ENCODE results near the gene MRPL45. TPM values are rescaled to one million over a fixed set of nuclear protein-coding genes. Genes with fewer than 3 reads are reported as not detected.
A peak's percentile ranks its signal among the peaks of the same experiment; 100 is the strongest.

The MRPL45 gene
- polyA plus RNA-seq, 4 donors: 57.6 to 68.1 (median 63.6) TPM

- no peak for DNase-seq (ENCODE audit: low read depth in 4 of 4, low spot score in 2 of 4)
Measured at GRCh38 chr17:38343608-38344419, 46.8 kb downstream of the MRPL45 start, which contains the start of gene GPR179. Gene GPR179 (minus strand): TSS chr17:38343956. CDS start chr17:38343789, 167 bp downstream.

- no peak for DNase-seq (ENCODE audit: low read depth in 4 of 4, low spot score in 2 of 4)
Measured at GRCh38 chr17:38344420-38344745, 47.4 kb downstream of the MRPL45 start.

GRCh38 chr17:38345743-38346142, 48.8 kb downstream of the MRPL45 start:
- DNase-seq (ENCODE audit: low read depth in 4 of 4, low spot score in 2 of 4): no peak

- DNase-seq (ENCODE audit: low read depth in 4 of 4, low spot score in 2 of 4): peak in 3 of 4 donors; percentile 51 to 81 (median 71)
Measured at GRCh38 chr17:38349097-38349730, 52.2 kb downstream of the MRPL45 start.

- DNase-seq (ENCODE audit: low read depth in 4 of 4, low spot score in 2 of 4): no peak
Measured at GRCh38 chr17:38350035-38350434, 53.1 kb downstream of the MRPL45 start.

- DNase-seq (ENCODE audit: low read depth in 4 of 4, low spot score in 2 of 4): peak; percentile 79 to 89 (median 84)
Measured at GRCh38 chr17:38351412-38352222, 54.6 kb downstream of the MRPL45 start, which contains the start of gene SOCS7. Gene SOCS7 (plus strand): TSS chr17:38351844. CDS start chr17:38352053, 209 bp downstream.

- DNase-seq (ENCODE audit: low read depth in 4 of 4, low spot score in 2 of 4): no peak
Measured at GRCh38 chr17:38352245-38353085, 55.5 kb downstream of the MRPL45 start.

GRCh38 chr17:38353086-38353604, 56.2 kb downstream of the MRPL45 start:
- DNase-seq (ENCODE audit: low read depth in 4 of 4, low spot score in 2 of 4): no peak

GRCh38 chr17:38353668-38354067, 56.7 kb downstream of the MRPL45 start:
- DNase-seq (ENCODE audit: low read depth in 4 of 4, low spot score in 2 of 4): no peak

GRCh38 chr17:38354466-38354865, 57.5 kb downstream of the MRPL45 start:
- DNase-seq (ENCODE audit: low read depth in 4 of 4, low spot score in 2 of 4): no peak

- no peak for DNase-seq (ENCODE audit: low read depth in 4 of 4, low spot score in 2 of 4)
Measured at GRCh38 chr17:38355251-38355650, 58.3 kb downstream of the MRPL45 start.

GRCh38 chr17:38357486-38358123, 60.6 kb downstream of the MRPL45 start:
- DNase-seq (ENCODE audit: low read depth in 4 of 4, low spot score in 2 of 4): no peak

- no peak for DNase-seq (ENCODE audit: low read depth in 4 of 4, low spot score in 2 of 4)
Measured at GRCh38 chr17:38358586-38359513, 61.9 kb downstream of the MRPL45 start.

GRCh38 chr17:38361694-38362465, 64.9 kb downstream of the MRPL45 start:
- no peak for DNase-seq (ENCODE audit: low read depth in 4 of 4, low spot score in 2 of 4)

- no peak for DNase-seq (ENCODE audit: low read depth in 4 of 4, low spot score in 2 of 4)
Measured at GRCh38 chr17:38363016-38363415, 66.0 kb downstream of the MRPL45 start.

GRCh38 chr17:38364741-38365140, 67.8 kb downstream of the MRPL45 start:
- DNase-seq (ENCODE audit: low read depth in 4 of 4, low spot score in 2 of 4): no peak

- DNase-seq (ENCODE audit: low read depth in 4 of 4, low spot score in 2 of 4): no peak
Measured at GRCh38 chr17:38369124-38369886, 72.3 kb downstream of the MRPL45 start.

Measured in left renal cortex interstitium (tissue), 4 donors.